Measurements from ENCODE around the gene EZH2.

EZH2 gene

GRCh38 chr7:148884049-148884298 lies at the start of gene EZH2:
EZH2 (minus strand) TSS chr7:148884291; CDS start chr7:148847298, 36,993 bp downstream.
- DNase-seq = no peak

GRCh38 chr7:148931470-148931869 lies 47.4 kb upstream of the EZH2 start:
- no peak for DNase-seq

- no peak for DNase-seq
Measured at GRCh38 chr7:148930335-148930734, 46.2 kb upstream of the EZH2 start.

- no peak for DNase-seq
Measured at GRCh38 chr7:148929176-148929575, 45.1 kb upstream of the EZH2 start.

GRCh38 chr7:148927123-148928045 lies 43.3 kb upstream of the EZH2 start:
- DNase-seq = no peak

- DNase-seq = no peak
Measured at GRCh38 chr7:148925836-148926235, 41.7 kb upstream of the EZH2 start.

- no peak for DNase-seq
Measured at GRCh38 chr7:148924011-148924410, 39.9 kb upstream of the EZH2 start.

GRCh38 chr7:148921806-148922205 lies 37.7 kb upstream of the EZH2 start:
- DNase-seq = no peak

- DNase-seq = no peak
Measured at GRCh38 chr7:148921189-148921588, 37.1 kb upstream of the EZH2 start.

GRCh38 chr7:148919859-148920258 lies 35.8 kb upstream of the EZH2 start:
- DNase-seq = no peak

GRCh38 chr7:148918058-148918596 lies 34.0 kb upstream of the EZH2 start:
- DNase-seq = no peak

GRCh38 chr7:148916186-148916585 lies 32.1 kb upstream of the EZH2 start:
- no peak for DNase-seq

- DNase-seq = no peak
Measured at GRCh38 chr7:148915211-148915610, 31.1 kb upstream of the EZH2 start.

GRCh38 chr7:148914208-148914777 lies 30.2 kb upstream of the EZH2 start:
- DNase-seq = no peak

GRCh38 chr7:148912758-148913541 lies 28.9 kb upstream of the EZH2 start:
- no peak for DNase-seq

GRCh38 chr7:148912151-148912550 lies 28.1 kb upstream of the EZH2 start:
- no peak for DNase-seq

GRCh38 chr7:148911626-148912025 lies 27.5 kb upstream of the EZH2 start:
- DNase-seq = no peak

- DNase-seq = no peak
Measured at GRCh38 chr7:148909568-148909967, 25.5 kb upstream of the EZH2 start.

- DNase-seq = no peak
Measured at GRCh38 chr7:148906707-148907498, 22.8 kb upstream of the EZH2 start.

GRCh38 chr7:148905093-148905666 lies 21.1 kb upstream of the EZH2 start:
- no peak for DNase-seq

- no peak for DNase-seq
Measured at GRCh38 chr7:148903504-148903903, 19.4 kb upstream of the EZH2 start.

GRCh38 chr7:148901178-148901577 lies 17.1 kb upstream of the EZH2 start:
- no peak for DNase-seq
